Right lobe of liver (tissue), 4 donors: Measurements from ENCODE around the gene COX7A2L.

Source experiments
- CTCF ChIP-seq, 4 donors: fragments of 200-600 bp in 3 of 4; fragments of 450-650 bp in 1 of 4; IDR thresholded peaks; one replicate each; pipeline versions ENCODE4 v1.5.1 to v1.8.0; 2016 to 2022; ENCODE audit warnings: antibody characterized with exemption in 4 of 4, mild to moderate bottlenecking in 2 of 4
- POLR2A ChIP-seq: fragments of 450-650 bp; IDR thresholded peaks from one replicate; pipeline ENCODE4 v1.6.1; 2017; ENCODE audit warnings: antibody characterized with exemption, mild to moderate bottlenecking
- donor health status: DM: no; HTN: no; CAD: no.
- donor health status: DM: no; HTN: no; CAD: no.
- donor health status: DM: no; HTN: yes; CAD: no.

- TF ChIP-seq CTCF (IDR thresholded peaks at IDR 0.05) (no peak), POLR2A (no peak)
Measured at GRCh38 chr2:42337356-42337820, 23.6 kb downstream of the COX7A2L start.
